GM23338 (cell line): ENCODE data around the gene SLC25A26. TPM values are rescaled to one million over a fixed set of nuclear protein-coding genes. Genes with fewer than 3 reads are reported as not detected.
A peak's percentile ranks its signal among the peaks of the same experiment; 100 is the strongest.

ENCODE experiments used
- ATAC-seq: fragments of 200-7000 bp; cut with Tn5 transposase; 3 replicates; pipeline ENCODE4 v1.9.1; 2020
- DNase-seq: peaks from one replicate; pipeline ENCODE4 v3.0.0-alpha.2; 2015; ENCODE audit warnings: low spot score
- H2AFZ ChIP-seq: fragments of 200-600 bp; sonication (generic); 2 replicates; pipeline ENCODE4 v1.8.0; 2016; ENCODE audit warnings: antibody characterized with exemption, mild to moderate bottlenecking, moderate library complexity
- H3F3A ChIP-seq: fragments of 200-600 bp; sonication (generic); replicated peaks from 2 replicates; pipeline ENCODE4 v1.8.0; 2017; ENCODE audit warnings: antibody characterized with exemption, mixed run types, low read depth
- H3K27ac ChIP-seq: fragments of 200-600 bp; sonication (generic); 2 replicates; pipeline ENCODE4 v1.6.1; 2016; ENCODE audit warnings: low read depth
- H3K27me3 ChIP-seq: fragments of 200-600 bp; sonication (generic); 2 replicates; pipeline ENCODE4 v1.8.0; 2016; ENCODE audit warnings: mild to moderate bottlenecking, mixed run types, moderate library complexity; ENCODE audit not compliant: insufficient read depth
- H3K36me3 ChIP-seq: fragments of 200-600 bp; sonication (generic); 2 replicates; pipeline ENCODE4 v1.8.0; 2016; ENCODE audit warnings: mild to moderate bottlenecking; ENCODE audit not compliant: insufficient read depth
- H3K4me1 ChIP-seq: fragments of 200-600 bp; sonication (generic); 2 replicates; pipeline ENCODE4 v1.8.0; 2016; ENCODE audit warnings: mild to moderate bottlenecking, moderate library complexity; ENCODE audit not compliant: insufficient read depth
- H3K4me2 ChIP-seq: fragments of 200-600 bp; sonication (generic); 2 replicates; pipeline ENCODE4 v1.7.1; 2017; ENCODE audit warnings: mixed run types
- H3K4me3 ChIP-seq: fragments of 200-600 bp; sonication (generic); 2 replicates; pipeline ENCODE4 v1.6.1; 2016; ENCODE audit warnings: mixed run types
- H3K79me2 ChIP-seq: fragments of 200-600 bp; sonication (generic); replicated peaks from 2 replicates; pipeline ENCODE4 v1.8.0; 2017; ENCODE audit warnings: mild to moderate bottlenecking; ENCODE audit not compliant: insufficient read depth
- H3K9me2 ChIP-seq: fragments of 200-600 bp; sonication (generic); 2 replicates; pipeline ENCODE4 v1.8.0; 2017; ENCODE audit not compliant: insufficient read depth
- H4K20me1 ChIP-seq: fragments of 200-600 bp; sonication (generic); replicated peaks from 2 replicates; pipeline ENCODE4 v1.8.0; 2017; ENCODE audit warnings: mild to moderate bottlenecking; ENCODE audit not compliant: insufficient read depth
- H3K27ac Mint-ChIP-seq: 2 replicates; pipeline ENCODE4 v1.8.0; 2020; ENCODE audit warnings: inconsistent platforms, mild to moderate bottlenecking, moderate library complexity, mixed read lengths
- H3K27me3 Mint-ChIP-seq: 3 replicates; pipeline ENCODE4 v1.8.0; 2022; ENCODE audit warnings: low read depth, mild to moderate bottlenecking, moderate library complexity, mixed read lengths, inconsistent platforms; ENCODE audit not compliant: insufficient read depth, poor library complexity
- H3K36me3 Mint-ChIP-seq: 3 replicates; pipeline ENCODE4 v1.8.0; 2021; ENCODE audit warnings: low read depth, mild to moderate bottlenecking, inconsistent platforms, moderate library complexity, mixed read lengths
- H3K4me1 Mint-ChIP-seq: 3 replicates; pipeline ENCODE4 v1.8.0; 2020; ENCODE audit warnings: mild to moderate bottlenecking, inconsistent platforms, mixed read lengths
- H3K4me3 Mint-ChIP-seq: 3 replicates; pipeline ENCODE4 v1.8.0; 2021; ENCODE audit warnings: moderate library complexity, mild to moderate bottlenecking, inconsistent platforms, mixed read lengths
- H3K9me3 Mint-ChIP-seq: 3 replicates; pipeline ENCODE4 v1.8.0; 2020; ENCODE audit warnings: moderate library complexity, mild to moderate bottlenecking, inconsistent platforms, mixed read lengths
- CREB1 ChIP-seq: fragments of 250-450 bp; sonication (Bioruptor Pico); IDR thresholded peaks from 2 replicates; pipeline ENCODE4 v1.5.0; 2020; ENCODE audit warnings: low read depth, mild to moderate bottlenecking, moderate library complexity
- EZH2 ChIP-seq: fragments of 200-600 bp; sonication (generic); IDR thresholded peaks from one replicate; pipeline ENCODE4 v1.8.0; 2017; ENCODE audit warnings: antibody characterized with exemption, mild to moderate bottlenecking, low read depth; ENCODE audit not compliant: unreplicated experiment
- EZH2phosphoT487 ChIP-seq: fragments of 200-600 bp; sonication (generic); IDR thresholded peaks from one replicate; pipeline ENCODE4 v1.8.1; 2018; ENCODE audit warnings: antibody characterized with exemption; ENCODE audit not compliant: unreplicated experiment
- JUNB ChIP-seq: IDR thresholded peaks from one replicate; pipeline ENCODE4 v1.6.1; 2016; ENCODE audit warnings: antibody characterized with exemption; ENCODE audit not compliant: unreplicated experiment
- NANOG ChIP-seq: IDR thresholded peaks from 2 replicates; pipeline ENCODE4 v1.6.1; 2016; ENCODE audit warnings: antibody characterized with exemption, borderline replicate concordance
- POLR2AphosphoS5 ChIP-seq: IDR thresholded peaks from 2 replicates; pipeline ENCODE4 v1.6.1; 2016; ENCODE audit warnings: antibody characterized with exemption, low read depth
- STAT1 ChIP-seq: IDR thresholded peaks from one replicate; pipeline ENCODE4 v1.6.1; 2016; ENCODE audit warnings: antibody characterized with exemption; ENCODE audit not compliant: unreplicated experiment
- ZNF114 ChIP-seq: fragments of 250-450 bp; sonication (Bioruptor Pico); IDR thresholded peaks from 2 replicates; pipeline ENCODE4 v1.5.0; 2020; ENCODE audit warnings: mild to moderate bottlenecking, moderate library complexity
- ZNF331 ChIP-seq: fragments of 250-450 bp; sonication (Bioruptor Pico); IDR thresholded peaks from 2 replicates; pipeline ENCODE4 v1.5.0; 2020; ENCODE audit warnings: low read depth, mild to moderate bottlenecking, moderate library complexity
- polyA plus RNA-seq: library from polyadenylated mRNA; unstranded; fragments of >200 nt; fragmentation: Nextera tagmentation; extraction: Ambion mirVana; gene quantifications from 2 replicates; pipeline ENCODE4 v1.2.1, GENCODE V29; 2016
- total RNA-seq: library from RNA; depleted of rRNA; stranded (reverse); fragments of >200 nt; shearing (Covaris generic); gene quantifications from 2 replicates; pipeline ENCODE4 v1.2.3, GENCODE V29; 2014
- TF ChIP-seq, protein P1 (sequence below): IDR thresholded peaks from one replicate; pipeline ENCODE4 v1.6.1; 2018; ENCODE audit warnings: antibody characterized with exemption; ENCODE audit not compliant: unreplicated experiment
- TF ChIP-seq, protein P2 (sequence below), 2 experiments: fragments of 200-600 bp in 1 of 2; sonication (generic) in 1 of 2; conservative IDR thresholded peaks; 2 replicates each; pipeline versions ENCODE4 v1.5.1 to v1.6.1; 2016 to 2017; ENCODE audit warnings: antibody characterized with exemption in 2 of 2, low read depth in 2 of 2, mild to moderate bottlenecking in 2 of 2, moderate library complexity in 1 of 2
- TF ChIP-seq, protein P3 (sequence below): IDR thresholded peaks from 2 replicates; pipeline ENCODE4 v1.6.1; 2016; ENCODE audit warnings: antibody characterized with exemption

The SLC25A26 gene
- total and polyA plus RNA-seq, 2 experiments from 2014 or later: 24.8 to 40.2 TPM

DNA sequence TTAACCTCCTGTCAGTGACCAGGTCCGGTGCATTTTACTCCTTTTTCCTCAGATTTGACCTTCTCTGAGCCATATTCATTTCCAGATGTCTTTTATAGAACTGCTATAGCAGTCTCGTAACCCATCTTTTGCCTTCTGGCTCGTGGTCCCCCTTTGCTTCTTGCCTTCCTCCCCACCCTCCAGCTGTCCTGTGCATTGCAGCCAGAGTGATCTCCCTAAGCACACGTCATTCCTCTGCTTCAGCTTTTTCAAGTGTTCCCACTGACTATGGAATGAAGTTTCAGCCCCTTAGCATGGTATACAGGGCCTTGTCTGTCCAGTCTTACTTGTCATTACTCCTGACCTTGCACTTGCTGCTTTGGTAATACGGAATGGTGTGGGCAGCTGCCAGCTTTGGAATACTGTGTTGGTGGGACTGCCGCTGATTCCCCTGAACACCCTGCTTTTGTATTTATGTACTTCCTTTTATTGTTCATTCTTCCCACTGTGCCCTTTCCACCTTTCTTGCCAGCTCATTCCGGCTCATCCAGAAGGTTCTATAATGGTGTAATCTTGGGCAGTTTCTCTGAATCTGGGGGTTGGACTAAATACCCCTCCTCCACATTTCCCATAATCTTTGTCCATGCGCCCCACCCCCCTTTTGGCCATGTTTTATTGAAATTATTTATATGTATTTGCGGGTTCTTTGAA, 38.9 kb downstream of the SLC25A26 start:
- Mint-ChIP-seq H3K27ac (peak overlapping the region; percentile 15; the same call in 1 of the 2 replicates), H3K27me3 (no peaks in the 10 kb centered on the region), H3K36me3 (peaks cover 13% of the 10 kb centered on the region), H3K4me3 (no peak overlapping the region), H3K9me3 (no peaks in the 10 kb centered on the region), H3K4me1 (no peaks in the 10 kb centered on the region)
- ATAC-seq: no peak
- no peak for DNase-seq
- Histone ChIP-seq H3K79me2 (peaks cover 9% of the 10 kb centered on the region; the same call in 1 of the 2 replicates), H3K4me1 (no peaks in the 10 kb centered on the region), H3K36me3 (no peaks in the 10 kb centered on the region), H4K20me1 (no peaks in the 10 kb centered on the region), H3F3A (no peaks in the 10 kb centered on the region), H3K9me2 (no peaks in the 10 kb centered on the region), H3K27ac (no peak overlapping the region), H3K27me3 (no peaks in the 10 kb centered on the region), H2AFZ (no peak overlapping the region), H3K4me2 (no peak overlapping the region), H3K4me3 (no peak overlapping the region)
- no peak for TF ChIP-seq POLR2AphosphoS5

DNA sequence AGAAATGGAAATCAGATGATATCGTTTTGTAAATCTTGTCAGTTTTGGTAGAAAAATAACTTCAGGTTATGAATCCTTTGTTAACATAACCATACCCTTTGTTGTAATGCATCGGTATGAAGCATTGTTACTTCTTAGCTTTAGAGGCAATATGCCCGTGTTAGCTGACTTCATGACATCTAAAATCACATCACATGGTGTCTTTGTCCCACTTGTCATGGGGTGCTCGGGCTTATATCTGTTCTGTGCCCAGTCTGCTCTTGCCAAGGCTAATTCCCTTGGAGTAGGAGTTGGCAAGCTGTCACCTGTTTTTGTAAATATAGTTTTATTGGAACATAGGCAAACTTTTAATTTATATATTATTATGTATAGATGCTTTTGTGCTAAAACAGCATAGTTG, 39.6 kb downstream of the SLC25A26 start:
- Histone ChIP-seq H3K4me1 (no peaks in the 10 kb centered on the region), H3K27me3 (no peaks in the 10 kb centered on the region), H3K4me3 (no peak overlapping the region), H4K20me1 (no peaks in the 10 kb centered on the region), H3K4me2 (no peak overlapping the region), H3K9me2 (no peaks in the 10 kb centered on the region), H3K27ac (no peak overlapping the region), H3K79me2 (0 out of 2 replicates have a peak, but pooled peaks cover 9% of the 10 kb centered on the region), H2AFZ (no peak overlapping the region), H3K36me3 (no peaks in the 10 kb centered on the region), H3F3A (no peaks in the 10 kb centered on the region)
- DNase-seq (no peak), ATAC-seq (no peak)
- Mint-ChIP-seq H3K27ac (no peak overlapping the region), H3K27me3 (no peaks in the 10 kb centered on the region), H3K4me1 (no peaks in the 10 kb centered on the region), H3K36me3 (peaks cover 16% of the 10 kb centered on the region), H3K9me3 (no peaks in the 10 kb centered on the region), H3K4me3 (no peak overlapping the region)
- no peak for TF ChIP-seq CREB1 (CRISPR knock-in tag)
- TF ChIP-seq EZH2phosphoT487: no peak
- no peak for TF ChIP-seq EZH2
- TF ChIP-seq NANOG: no peak
- TF ChIP-seq, protein P1, sequence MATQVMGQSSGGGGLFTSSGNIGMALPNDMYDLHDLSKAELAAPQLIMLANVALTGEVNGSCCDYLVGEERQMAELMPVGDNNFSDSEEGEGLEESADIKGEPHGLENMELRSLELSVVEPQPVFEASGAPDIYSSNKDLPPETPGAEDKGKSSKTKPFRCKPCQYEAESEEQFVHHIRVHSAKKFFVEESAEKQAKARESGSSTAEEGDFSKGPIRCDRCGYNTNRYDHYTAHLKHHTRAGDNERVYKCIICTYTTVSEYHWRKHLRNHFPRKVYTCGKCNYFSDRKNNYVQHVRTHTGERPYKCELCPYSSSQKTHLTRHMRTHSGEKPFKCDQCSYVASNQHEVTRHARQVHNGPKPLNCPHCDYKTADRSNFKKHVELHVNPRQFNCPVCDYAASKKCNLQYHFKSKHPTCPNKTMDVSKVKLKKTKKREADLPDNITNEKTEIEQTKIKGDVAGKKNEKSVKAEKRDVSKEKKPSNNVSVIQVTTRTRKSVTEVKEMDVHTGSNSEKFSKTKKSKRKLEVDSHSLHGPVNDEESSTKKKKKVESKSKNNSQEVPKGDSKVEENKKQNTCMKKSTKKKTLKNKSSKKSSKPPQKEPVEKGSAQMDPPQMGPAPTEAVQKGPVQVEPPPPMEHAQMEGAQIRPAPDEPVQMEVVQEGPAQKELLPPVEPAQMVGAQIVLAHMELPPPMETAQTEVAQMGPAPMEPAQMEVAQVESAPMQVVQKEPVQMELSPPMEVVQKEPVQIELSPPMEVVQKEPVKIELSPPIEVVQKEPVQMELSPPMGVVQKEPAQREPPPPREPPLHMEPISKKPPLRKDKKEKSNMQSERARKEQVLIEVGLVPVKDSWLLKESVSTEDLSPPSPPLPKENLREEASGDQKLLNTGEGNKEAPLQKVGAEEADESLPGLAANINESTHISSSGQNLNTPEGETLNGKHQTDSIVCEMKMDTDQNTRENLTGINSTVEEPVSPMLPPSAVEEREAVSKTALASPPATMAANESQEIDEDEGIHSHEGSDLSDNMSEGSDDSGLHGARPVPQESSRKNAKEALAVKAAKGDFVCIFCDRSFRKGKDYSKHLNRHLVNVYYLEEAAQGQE: no peak
- no peak for TF ChIP-seq ZNF331 (CRISPR knock-in tag)
- TF ChIP-seq ZNF114 (CRISPR knock-in tag): no peak
- TF ChIP-seq, protein P2, sequence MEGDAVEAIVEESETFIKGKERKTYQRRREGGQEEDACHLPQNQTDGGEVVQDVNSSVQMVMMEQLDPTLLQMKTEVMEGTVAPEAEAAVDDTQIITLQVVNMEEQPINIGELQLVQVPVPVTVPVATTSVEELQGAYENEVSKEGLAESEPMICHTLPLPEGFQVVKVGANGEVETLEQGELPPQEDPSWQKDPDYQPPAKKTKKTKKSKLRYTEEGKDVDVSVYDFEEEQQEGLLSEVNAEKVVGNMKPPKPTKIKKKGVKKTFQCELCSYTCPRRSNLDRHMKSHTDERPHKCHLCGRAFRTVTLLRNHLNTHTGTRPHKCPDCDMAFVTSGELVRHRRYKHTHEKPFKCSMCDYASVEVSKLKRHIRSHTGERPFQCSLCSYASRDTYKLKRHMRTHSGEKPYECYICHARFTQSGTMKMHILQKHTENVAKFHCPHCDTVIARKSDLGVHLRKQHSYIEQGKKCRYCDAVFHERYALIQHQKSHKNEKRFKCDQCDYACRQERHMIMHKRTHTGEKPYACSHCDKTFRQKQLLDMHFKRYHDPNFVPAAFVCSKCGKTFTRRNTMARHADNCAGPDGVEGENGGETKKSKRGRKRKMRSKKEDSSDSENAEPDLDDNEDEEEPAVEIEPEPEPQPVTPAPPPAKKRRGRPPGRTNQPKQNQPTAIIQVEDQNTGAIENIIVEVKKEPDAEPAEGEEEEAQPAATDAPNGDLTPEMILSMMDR (conservative IDR thresholded peaks at IDR 0.05; ENCODE audit: low read depth in 2 of 2): no peak
- no peak for TF ChIP-seq POLR2AphosphoS5
- TF ChIP-seq JUNB: no peak
- TF ChIP-seq, protein P3, sequence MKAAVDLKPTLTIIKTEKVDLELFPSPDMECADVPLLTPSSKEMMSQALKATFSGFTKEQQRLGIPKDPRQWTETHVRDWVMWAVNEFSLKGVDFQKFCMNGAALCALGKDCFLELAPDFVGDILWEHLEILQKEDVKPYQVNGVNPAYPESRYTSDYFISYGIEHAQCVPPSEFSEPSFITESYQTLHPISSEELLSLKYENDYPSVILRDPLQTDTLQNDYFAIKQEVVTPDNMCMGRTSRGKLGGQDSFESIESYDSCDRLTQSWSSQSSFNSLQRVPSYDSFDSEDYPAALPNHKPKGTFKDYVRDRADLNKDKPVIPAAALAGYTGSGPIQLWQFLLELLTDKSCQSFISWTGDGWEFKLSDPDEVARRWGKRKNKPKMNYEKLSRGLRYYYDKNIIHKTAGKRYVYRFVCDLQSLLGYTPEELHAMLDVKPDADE: no peak
- TF ChIP-seq STAT1: no peak
